ENCODE data around the gene DCST2. TPM values are rescaled to one million over a fixed set of nuclear protein-coding genes. Genes with fewer than 3 reads are reported as not detected.

Gene DCST2
- total RNA-seq, 4 donors from 2014 or later = not detected

- ATAC-seq = no peak
- peaks cover 0 to 13% of the 10 kb centered on the region in 2 donors for H3K36me3 ChIP-seq
- peak overlapping the region; percentile 80 to 95 (median 86) for H3K27ac ChIP-seq
- no peaks in the 10 kb centered on the region for H3K9me3 ChIP-seq
- peaks cover 30 to 36% of the 10 kb centered on the region in 2 donors for H3K4me1 ChIP-seq
- DNase-seq = peak in 1 of 2 donors; percentile 39
- H3K4me3 ChIP-seq = peak overlapping the region in 2 of 4 donors; percentile 48 to 51
- no peaks in the 10 kb centered on the region for H3K27me3 ChIP-seq
- in situ Hi-C loops (cut with MboI; ENCODE audit: low sequenced_read_pairs in 4 of 4) (loop anchor here in 2 of 4 donors (10.0 kb wide), 1 partner anchor 52 kb away; the partner anchor contains the start of gene PYGO2 (in 2 of the 2)), intact Hi-C loops (cut with DNase I; ENCODE audit: low total_unique reads) (loop anchor here (2.0 kb wide), 2 partner anchors 34 to 68 kb away; partner anchors contain the start of gene ADAM15)
- TF ChIP-seq POLR2A (IDR thresholded peaks at IDR 0.05) (no peak), CTCF (IDR thresholded peaks at IDR 0.05 in 4 of 5, conservative IDR thresholded peaks at IDR 0.05 in 1 of 5) (no peak)
Measured at GRCh38 chr1:155016231-155016831, 17.2 kb downstream of the DCST2 start.

DNA sequence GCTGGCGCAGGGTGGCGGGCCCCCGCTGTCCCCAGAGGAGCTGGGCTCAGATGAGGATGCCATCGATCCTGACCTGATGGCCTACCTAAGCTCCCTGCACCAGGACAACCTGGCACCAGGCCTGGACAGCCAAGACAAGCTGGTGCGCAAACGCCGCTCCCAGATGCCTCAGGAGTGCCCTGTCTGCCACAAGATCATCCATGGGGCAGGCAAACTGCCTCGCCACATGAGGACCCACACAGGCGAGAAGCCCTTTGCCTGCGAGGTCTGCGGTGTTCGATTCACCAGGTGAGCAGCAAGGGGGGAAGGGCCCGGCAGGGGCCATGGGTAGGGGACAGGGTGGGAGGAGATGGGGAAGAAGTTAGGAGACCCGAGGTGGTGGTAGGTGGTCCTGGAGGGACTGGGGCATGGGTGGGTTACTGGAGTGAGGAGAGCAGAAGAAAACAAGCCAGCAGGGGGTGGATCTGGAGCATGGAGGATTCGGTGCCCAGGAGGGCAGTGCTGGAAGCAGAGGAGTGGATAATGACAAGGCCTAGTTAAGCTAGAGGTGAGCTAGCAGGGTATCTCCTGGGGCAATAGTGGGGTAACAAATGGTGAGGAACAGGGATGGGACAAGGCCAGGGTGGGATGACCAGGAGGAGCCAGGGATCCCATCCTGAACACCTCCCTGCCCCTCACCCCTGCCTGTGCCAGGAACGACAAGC, 17.9 kb downstream of the DCST2 start:
- H3K27me3 ChIP-seq = no peaks in the 10 kb centered on the region
- intact Hi-C loops (cut with DNase I; ENCODE audit: low total_unique reads) (loop anchor here (2.0 kb wide), 2 partner anchors 35 to 69 kb away; partner anchors contain the start of gene ADAM15), in situ Hi-C loops (cut with MboI; ENCODE audit: low sequenced_read_pairs in 4 of 4) (loop anchor here in 2 of 4 donors (10.0 kb wide), 1 partner anchor 51 kb away; the partner anchor contains the start of gene PYGO2 (in 2 of the 2))
- no peak for TF ChIP-seq POLR2A (IDR thresholded peaks at IDR 0.05)
- no peak for TF ChIP-seq CTCF (IDR thresholded peaks at IDR 0.05 in 4 of 5, conservative IDR thresholded peaks at IDR 0.05 in 1 of 5)
- no peaks in the 10 kb centered on the region for H3K9me3 ChIP-seq
- peaks cover 36 to 42% of the 10 kb centered on the region in 2 donors for H3K4me1 ChIP-seq
- no peak overlapping the region for H3K4me3 ChIP-seq
- ATAC-seq (no peak), DNase-seq (peak in 1 of 2 donors; percentile 41)
- peaks cover 0 to 13% of the 10 kb centered on the region in 2 donors for H3K36me3 ChIP-seq
- peak overlapping the region; percentile 80 to 95 (median 86) for H3K27ac ChIP-seq

GRCh38 chr1:155014709-155015508, 18.7 kb downstream of the DCST2 start:
- H3K27ac ChIP-seq = peak overlapping the region in 2 of 4 donors; percentile 85 to 95
- no peak for DNase-seq
- no peaks in the 10 kb centered on the region for H3K9me3 ChIP-seq
- no peak for TF ChIP-seq CTCF (IDR thresholded peaks at IDR 0.05 in 4 of 5, conservative IDR thresholded peaks at IDR 0.05 in 1 of 5)
- TF ChIP-seq POLR2A (IDR thresholded peaks at IDR 0.05) = no peak
- peaks cover 41 to 48% of the 10 kb centered on the region in 2 donors for H3K4me1 ChIP-seq
- intact Hi-C loops (cut with DNase I; ENCODE audit: low total_unique reads) = no loop called here
- in situ Hi-C loops (cut with MboI; ENCODE audit: low sequenced_read_pairs in 4 of 4) = loop anchor here in 2 of 4 donors (10.0 kb wide), 1 partner anchor 50 kb away; the partner anchor contains the start of gene PYGO2 (in 2 of the 2)
- no peak for ATAC-seq
- H3K36me3 ChIP-seq = peaks cover 0 to 13% of the 10 kb centered on the region in 2 donors
- H3K4me3 ChIP-seq = no peak overlapping the region
- H3K27me3 ChIP-seq = no peaks in the 10 kb centered on the region

GRCh38 chr1:155013632-155014031, 19.9 kb downstream of the DCST2 start:
- ATAC-seq (no peak), DNase-seq (no peak)
- Histone ChIP-seq H3K27ac (peak overlapping the region in 2 of 4 donors; percentile 95 to 99), H3K4me1 (peaks cover 46 to 59% of the 10 kb centered on the region in 2 donors), H3K4me3 (no peak overlapping the region), H3K27me3 (no peaks in the 10 kb centered on the region), H3K36me3 (peaks cover 0 to 13% of the 10 kb centered on the region in 2 donors), H3K9me3 (no peaks in the 10 kb centered on the region)
- in situ Hi-C loops (cut with MboI; ENCODE audit: low sequenced_read_pairs in 4 of 4) (loop anchor here in 2 of 4 donors (10.0 kb wide), 1 partner anchor 49 kb away; the partner anchor contains the start of gene PYGO2 (in 2 of the 2)), intact Hi-C loops (cut with DNase I; ENCODE audit: low total_unique reads) (no loop called here)
- TF ChIP-seq POLR2A (IDR thresholded peaks at IDR 0.05) (no peak), CTCF (IDR thresholded peaks at IDR 0.05 in 4 of 5, conservative IDR thresholded peaks at IDR 0.05 in 1 of 5) (no peak)
